IPS-NIHi11 (cell line): Measurements from ENCODE around the gene SYNGAP1.

Experiments
- DNase-seq: peaks from one replicate; pipeline ENCODE4 v3.0.0; 2012; ENCODE audit warnings: mixed read lengths, low spot score

SYNGAP1 gene

GRCh38 chr6:33404884-33405283 is 15.0 kb upstream of the SYNGAP1 start:
- DNase-seq, result no peak

GRCh38 chr6:33405386-33405940 is 14.4 kb upstream of the SYNGAP1 start:
- no peak for DNase-seq

GRCh38 chr6:33406126-33406525 is 13.7 kb upstream of the SYNGAP1 start:
- no peak for DNase-seq

GRCh38 chr6:33407132-33407718 is 12.6 kb upstream of the SYNGAP1 start:
- no peak for DNase-seq

GRCh38 chr6:33410050-33410710 is 9.7 kb upstream of the SYNGAP1 start:
- peak; percentile 95 for DNase-seq

GRCh38 chr6:33410711-33411631 is 8.9 kb upstream of the SYNGAP1 start, which contains the start of gene PHF1:
Gene PHF1, plus strand, starts transcription at chr6:33411014. Its CDS starts 1,250 bp downstream, at chr6:33412264.
- peak; percentile 76 for DNase-seq

- DNase-seq, result no peak
Observed at GRCh38 chr6:33411632-33412005, 8.2 kb upstream of the SYNGAP1 start.

GRCh38 chr6:33412140-33413009 is 7.5 kb upstream of the SYNGAP1 start:
- no peak for DNase-seq

- DNase-seq, result no peak
Observed at GRCh38 chr6:33413241-33414120, 6.4 kb upstream of the SYNGAP1 start.

- no peak for DNase-seq
Observed at GRCh38 chr6:33414592-33415271, 5.1 kb upstream of the SYNGAP1 start.

- no peak for DNase-seq
Observed at GRCh38 chr6:33415831-33416230, 4.0 kb upstream of the SYNGAP1 start.

GRCh38 chr6:33416386-33417127 is 3.3 kb upstream of the SYNGAP1 start:
- no peak for DNase-seq

GRCh38 chr6:33417128-33417902 is 2.5 kb upstream of the SYNGAP1 start:
- DNase-seq, result no peak

- DNase-seq, result peak; percentile 86
Observed at GRCh38 chr6:33417903-33418689, 1.8 kb upstream of the SYNGAP1 start, which contains the start of gene CUTA. Gene CUTA, minus strand, starts transcription at chr6:33418107. Its CDS starts 107 bp downstream, at chr6:33418000.

- DNase-seq, result no peak
Observed at GRCh38 chr6:33418690-33419291, 1.1 kb upstream of the SYNGAP1 start.

- no peak for DNase-seq
Observed at GRCh38 chr6:33420491-33421343, 852 bp downstream of the SYNGAP1 start.
